Effector memory CD8-positive, alpha-beta T cell (primary cell): ENCODE results near the gene PTPN7.

Experiments used
- ATAC-seq: fragments of 150-1000 bp; cut with Tn5 transposase; replicated peaks from 2 replicates; pipeline ENCODE4 v1.10.0; 2021; ENCODE audit warnings: mild to moderate bottlenecking, moderate library complexity
- DNase-seq, 3 experiments: peaks; one replicate each; pipeline ENCODE4 v3.0.0; 2021
- H3K27ac Mint-ChIP-seq, 2 donors: one replicate each; pipeline ENCODE4 v1.8.0; 2022; ENCODE audit warnings: mild to moderate bottlenecking in 2 of 2, mixed read lengths in 2 of 2, moderate library complexity in 2 of 2
- H3K27me3 Mint-ChIP-seq, 2 donors: one replicate each; pipeline ENCODE4 v1.8.0; 2022; ENCODE audit warnings: mixed read lengths in 2 of 2
- H3K36me3 Mint-ChIP-seq: one replicate; pipeline ENCODE4 v1.8.0; 2022; ENCODE audit warnings: mild to moderate bottlenecking, moderate library complexity, mixed read lengths; ENCODE audit not compliant: insufficient read depth
- H3K4me1 Mint-ChIP-seq, 2 donors: one replicate each; pipeline ENCODE4 v1.8.0; 2022; ENCODE audit warnings: low read depth in 2 of 2, mixed read lengths in 2 of 2
- H3K4me3 Mint-ChIP-seq, 2 donors: one replicate each; pipeline ENCODE4 v1.8.0; 2022; ENCODE audit warnings: mild to moderate bottlenecking in 2 of 2, mixed read lengths in 2 of 2, moderate library complexity in 2 of 2
- H3K9me3 Mint-ChIP-seq, 2 donors: one replicate each; pipeline ENCODE4 v1.8.0; 2022; ENCODE audit warnings: mixed read lengths in 2 of 2

The PTPN7 gene

GRCh38 chr1:202158810-202159533 is 1.4 kb downstream of the PTPN7 start:
- peaks cover 73% of the 10 kb centered on the region for H3K36me3 Mint-ChIP-seq
- peak overlapping the region; percentile 97 to 99 for H3K4me3 Mint-ChIP-seq
- no peaks in the 10 kb centered on the region for H3K9me3 Mint-ChIP-seq
- H3K27ac Mint-ChIP-seq: peak overlapping the region; percentile 98 to 100
- peaks cover 69 to 88% of the 10 kb centered on the region in 2 donors for H3K4me1 Mint-ChIP-seq
- DNase-seq (no peak), ATAC-seq (no peak)
- no peaks in the 10 kb centered on the region for H3K27me3 Mint-ChIP-seq

DNA sequence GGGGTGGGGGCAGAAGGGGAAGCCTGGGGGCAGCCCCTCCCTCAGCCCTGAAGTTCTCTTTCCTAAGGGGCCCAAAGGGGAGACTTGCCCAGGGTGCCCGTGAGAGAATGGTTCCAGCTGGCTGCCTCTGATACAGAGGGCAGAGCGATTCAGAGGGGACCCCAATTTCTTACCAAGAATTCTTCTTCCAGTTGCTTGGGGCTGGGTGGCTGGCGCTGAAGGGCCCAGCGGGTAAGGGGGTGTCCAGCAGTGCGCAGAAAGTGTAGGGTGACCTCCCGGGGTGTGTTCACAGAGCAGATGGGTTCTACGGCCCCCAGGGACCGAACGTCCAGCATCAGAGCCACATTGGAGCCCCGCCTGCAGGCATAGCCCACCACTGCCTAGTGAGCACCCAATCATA is 2.5 kb downstream of the PTPN7 start:
- Mint-ChIP-seq H3K27ac (peak overlapping the region; percentile 98 to 100), H3K36me3 (peaks cover 82% of the 10 kb centered on the region), H3K27me3 (no peaks in the 10 kb centered on the region), H3K9me3 (no peaks in the 10 kb centered on the region), H3K4me3 (peak overlapping the region; percentile 97 to 99), H3K4me1 (peaks cover 63 to 85% of the 10 kb centered on the region in 2 donors)
- ATAC-seq (no peak), DNase-seq (no peak)

GRCh38 chr1:202156590-202156989 is 3.8 kb downstream of the PTPN7 start:
- Mint-ChIP-seq H3K27ac (peak overlapping the region; percentile 58 to 98), H3K4me1 (peaks cover 50 to 76% of the 10 kb centered on the region in 2 donors), H3K9me3 (no peaks in the 10 kb centered on the region), H3K36me3 (peaks cover 86% of the 10 kb centered on the region), H3K27me3 (no peaks in the 10 kb centered on the region), H3K4me3 (peak overlapping the region; percentile 42 to 97)
- ATAC-seq: no peak
- DNase-seq: no peak

GRCh38 chr1:202155478-202156021 is 4.9 kb downstream of the PTPN7 start:
- H3K4me1 Mint-ChIP-seq: peaks cover 46 to 72% of the 10 kb centered on the region in 2 donors
- peak overlapping the region; percentile 72 to 83 for H3K27ac Mint-ChIP-seq
- peak overlapping the region in 1 of 2 donors; percentile 42 for H3K4me3 Mint-ChIP-seq

GRCh38 chr1:202154766-202155477 is 5.5 kb downstream of the PTPN7 start:
- H3K4me3 Mint-ChIP-seq: peak overlapping the region in 1 of 2 donors; percentile 37
- peak; percentile 78 for ATAC-seq
- no peaks in the 10 kb centered on the region for H3K9me3 Mint-ChIP-seq
- peaks cover 41 to 65% of the 10 kb centered on the region in 2 donors for H3K4me1 Mint-ChIP-seq
- H3K27me3 Mint-ChIP-seq: no peaks in the 10 kb centered on the region
- H3K27ac Mint-ChIP-seq: peak overlapping the region; percentile 72 to 83
- H3K36me3 Mint-ChIP-seq: peaks cover 92% of the 10 kb centered on the region
- peak; percentile 55 to 63 (median 55) for DNase-seq

More at GRCh38 chr1:202155478-202156021, 4.9 kb downstream of the PTPN7 start:
- H3K27me3 Mint-ChIP-seq: no peaks in the 10 kb centered on the region
- peaks cover 92% of the 10 kb centered on the region for H3K36me3 Mint-ChIP-seq
- ATAC-seq: no peak
- DNase-seq: no peak
- no peaks in the 10 kb centered on the region for H3K9me3 Mint-ChIP-seq

GRCh38 chr1:202154148-202154765 is 6.1 kb downstream of the PTPN7 start:
- peaks cover 34 to 59% of the 10 kb centered on the region in 2 donors for H3K4me1 Mint-ChIP-seq
- H3K4me3 Mint-ChIP-seq: peak overlapping the region in 1 of 2 donors; percentile 37
- ATAC-seq (no peak), DNase-seq (no peak)
- no peaks in the 10 kb centered on the region for H3K9me3 Mint-ChIP-seq
- no peaks in the 10 kb centered on the region for H3K27me3 Mint-ChIP-seq
- peaks cover 93% of the 10 kb centered on the region for H3K36me3 Mint-ChIP-seq
- peak overlapping the region; percentile 72 to 83 for H3K27ac Mint-ChIP-seq

DNA sequence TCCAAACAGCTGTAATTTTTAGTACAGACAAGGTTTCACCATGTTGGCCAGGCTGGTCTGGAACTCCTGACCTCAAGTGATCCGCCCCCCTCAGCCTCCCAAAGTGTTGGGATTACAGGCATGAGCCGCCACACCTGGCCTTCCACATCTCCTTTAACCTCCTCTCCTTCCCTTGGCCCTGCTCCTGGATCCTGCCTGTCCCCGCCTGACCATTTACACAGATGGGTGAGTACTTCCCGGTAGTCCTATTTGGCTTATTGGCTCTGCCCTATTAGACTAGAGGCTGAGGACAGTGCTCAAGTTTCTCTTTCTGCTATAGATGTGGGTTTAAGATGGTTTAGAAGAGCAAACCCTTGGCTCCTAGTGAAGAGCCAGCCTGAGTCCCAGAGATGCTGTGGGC is 7.1 kb downstream of the PTPN7 start:
- Mint-ChIP-seq H3K27me3 (no peaks in the 10 kb centered on the region), H3K36me3 (peaks cover 92% of the 10 kb centered on the region), H3K4me3 (no peak overlapping the region), H3K9me3 (no peaks in the 10 kb centered on the region), H3K27ac (peak overlapping the region in 1 of 2 donors; percentile 23), H3K4me1 (peaks cover 26 to 49% of the 10 kb centered on the region in 2 donors)
- no peak for DNase-seq
- ATAC-seq: no peak

DNA sequence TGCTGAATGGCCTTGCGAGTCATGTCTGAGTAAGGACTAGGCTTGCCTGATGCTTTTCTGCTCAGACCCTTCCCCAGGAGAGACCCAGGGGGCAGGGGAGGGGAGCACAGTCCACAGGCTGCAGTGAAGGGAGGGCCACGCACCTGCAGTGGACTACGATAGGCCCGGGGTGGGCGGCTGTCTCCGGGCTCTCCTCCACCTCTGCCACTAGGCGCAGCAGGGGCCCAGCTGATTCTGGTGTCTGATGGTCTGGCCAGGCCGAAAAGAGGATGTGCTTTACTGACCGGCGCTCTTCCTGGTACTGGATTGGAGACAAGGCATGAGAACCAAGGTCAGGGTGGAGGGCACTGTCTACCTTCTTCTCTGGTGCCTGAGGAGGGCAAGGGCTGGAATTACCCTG is 8.0 kb downstream of the PTPN7 start:
- H3K36me3 Mint-ChIP-seq: peaks cover 92% of the 10 kb centered on the region
- no peaks in the 10 kb centered on the region for H3K9me3 Mint-ChIP-seq
- H3K4me1 Mint-ChIP-seq: peaks cover 20 to 40% of the 10 kb centered on the region in 2 donors
- H3K27ac Mint-ChIP-seq: no peak overlapping the region
- H3K27me3 Mint-ChIP-seq: no peaks in the 10 kb centered on the region
- DNase-seq: no peak
- H3K4me3 Mint-ChIP-seq: no peak overlapping the region
- ATAC-seq: no peak

- ATAC-seq (no peak), DNase-seq (no peak)
- H3K4me1 Mint-ChIP-seq: peaks cover 20 to 29% of the 10 kb centered on the region in 2 donors
- H3K9me3 Mint-ChIP-seq: no peaks in the 10 kb centered on the region
- peak overlapping the region; percentile 54 to 79 for H3K27ac Mint-ChIP-seq
- no peaks in the 10 kb centered on the region for H3K27me3 Mint-ChIP-seq
- peaks cover 91% of the 10 kb centered on the region for H3K36me3 Mint-ChIP-seq
- no peak overlapping the region for H3K4me3 Mint-ChIP-seq
These were observed 9.4 kb downstream of the PTPN7 start for GRCh38 chr1:202151045-202151444.

- peaks cover 90% of the 10 kb centered on the region for H3K36me3 Mint-ChIP-seq
- peak overlapping the region; percentile 54 to 79 for H3K27ac Mint-ChIP-seq
- no peak for DNase-seq
These were observed 9.8 kb downstream of the PTPN7 start for GRCh38 chr1:202150602-202151001.

DNA sequence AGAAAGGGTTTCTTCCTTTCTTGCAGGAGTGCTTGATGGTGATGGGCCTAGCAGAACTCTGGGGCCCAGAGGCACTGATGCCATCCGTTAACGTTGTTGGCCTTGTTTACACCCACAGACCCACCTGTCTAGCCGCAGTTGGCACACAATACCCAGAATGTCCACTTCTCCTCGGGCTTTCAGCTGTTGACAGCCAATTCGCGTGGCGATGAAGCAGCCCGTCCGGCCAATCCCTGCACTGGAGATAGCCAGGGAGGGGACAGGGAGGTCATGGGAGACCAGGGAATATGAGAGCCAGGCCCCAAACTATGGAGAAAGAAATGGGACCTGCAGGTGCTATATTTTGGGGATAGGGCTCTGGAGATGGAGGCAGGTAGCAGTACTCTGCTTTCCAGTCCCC is 10.2 kb downstream of the PTPN7 start:
- Mint-ChIP-seq H3K4me3 (no peak overlapping the region), H3K27me3 (no peaks in the 10 kb centered on the region), H3K27ac (peak overlapping the region; percentile 54 to 79), H3K36me3 (peaks cover 90% of the 10 kb centered on the region), H3K4me1 (peaks cover 21 to 29% of the 10 kb centered on the region in 2 donors), H3K9me3 (no peaks in the 10 kb centered on the region)
- ATAC-seq (no peak), DNase-seq (no peak)

More at GRCh38 chr1:202150602-202151001, 9.8 kb downstream of the PTPN7 start:
- H3K9me3 Mint-ChIP-seq: no peaks in the 10 kb centered on the region
- no peak overlapping the region for H3K4me3 Mint-ChIP-seq
- H3K27me3 Mint-ChIP-seq: no peaks in the 10 kb centered on the region
- no peak for ATAC-seq
- peaks cover 18 to 29% of the 10 kb centered on the region in 2 donors for H3K4me1 Mint-ChIP-seq

- no peaks in the 10 kb centered on the region for H3K9me3 Mint-ChIP-seq
- no peak overlapping the region for H3K4me3 Mint-ChIP-seq
- H3K4me1 Mint-ChIP-seq: peaks cover 18 to 25% of the 10 kb centered on the region in 2 donors
- DNase-seq (no peak), ATAC-seq (no peak)
- H3K27me3 Mint-ChIP-seq: no peaks in the 10 kb centered on the region
- peaks cover 89% of the 10 kb centered on the region for H3K36me3 Mint-ChIP-seq
- H3K27ac Mint-ChIP-seq: peak overlapping the region in 1 of 2 donors; percentile 75
These were observed 10.8 kb downstream of the PTPN7 start for GRCh38 chr1:202149566-202149965.

GRCh38 chr1:202148391-202148790 is 12.0 kb downstream of the PTPN7 start:
- no peaks in the 10 kb centered on the region for H3K9me3 Mint-ChIP-seq
- H3K27me3 Mint-ChIP-seq: no peaks in the 10 kb centered on the region
- H3K36me3 Mint-ChIP-seq: peaks cover 83% of the 10 kb centered on the region
- peak overlapping the region; percentile 75 to 90 for H3K27ac Mint-ChIP-seq
- no peak for DNase-seq
- H3K4me3 Mint-ChIP-seq: no peak overlapping the region
- ATAC-seq: no peak
- H3K4me1 Mint-ChIP-seq: peaks cover 18 to 25% of the 10 kb centered on the region in 2 donors
